HG03439 (cell line): Measurements from ENCODE around the gene MRPL17.
"Not testable (repeated sequence)": the region's sequence is repeated elsewhere in the genome, so short reads cannot be mapped to it uniquely, and the experiment has no call there.

Experiments
- ATAC-seq: cut with Tn5 transposase; IDR thresholded peaks from one replicate; pipeline ENCODE4 v1.9.1; 2021; ENCODE audit warnings: mild to moderate bottlenecking, moderate library complexity; ENCODE audit not compliant: unreplicated experiment

MRPL17 gene

DNA sequence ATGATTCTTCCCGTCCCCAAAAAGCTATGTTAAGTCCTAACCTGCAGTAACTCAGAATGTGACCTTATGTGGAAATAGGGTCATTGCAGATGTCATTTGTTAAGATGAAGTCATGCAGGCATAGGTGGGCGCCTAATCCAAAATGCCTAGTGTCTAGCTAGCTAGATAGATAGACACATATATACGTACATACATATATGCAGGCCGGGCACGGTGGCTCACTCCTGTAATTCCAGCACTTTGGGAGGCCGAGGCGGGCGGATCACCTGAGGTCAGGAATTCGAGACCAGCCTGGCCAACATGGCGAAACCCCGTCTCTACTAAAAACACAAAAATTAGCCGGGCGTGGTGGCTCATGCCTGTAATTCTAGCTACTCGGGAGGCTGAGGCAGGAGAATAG lies 928 bp upstream of the MRPL17 start:
- ATAC-seq = not testable (repeated sequence)

DNA sequence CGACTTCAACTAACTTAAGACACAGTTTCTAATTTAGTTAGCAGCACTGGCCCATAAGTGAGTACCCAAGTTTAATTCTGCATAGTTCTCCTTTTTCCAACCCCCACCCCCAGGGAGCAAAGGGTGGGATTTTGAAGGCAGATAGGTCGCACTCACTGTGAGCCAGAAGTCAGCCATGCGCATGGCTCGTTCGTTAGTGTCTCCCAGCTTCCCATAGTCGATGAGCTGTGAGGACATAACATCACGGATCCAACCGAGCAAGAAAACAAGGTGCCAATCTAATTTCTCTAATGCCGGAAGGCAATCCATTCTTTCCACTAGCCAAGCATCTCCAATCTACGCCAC lies 577 bp downstream of the MRPL17 start:
- ATAC-seq = no peak

DNA sequence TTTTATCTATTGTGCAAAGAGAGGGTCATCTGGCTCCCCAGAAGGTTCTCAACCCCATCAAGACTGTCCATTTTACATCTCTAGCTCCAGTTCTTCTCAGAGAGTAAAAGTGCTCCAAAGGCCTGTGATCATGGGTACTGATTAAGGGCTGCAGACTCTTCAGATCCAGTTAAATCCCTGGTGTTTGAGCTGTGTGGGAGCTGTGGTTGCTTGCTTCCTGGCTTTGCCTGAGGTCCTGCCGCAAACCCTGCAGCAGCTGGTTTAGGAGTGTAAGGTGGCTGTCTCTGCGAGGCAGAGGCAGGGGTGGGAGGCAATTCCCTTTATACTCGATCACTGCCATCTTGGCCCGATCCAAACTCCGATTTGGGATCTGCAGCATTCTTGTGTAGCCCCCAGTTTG lies 1.2 kb downstream of the MRPL17 start:
- no peak for ATAC-seq

DNA sequence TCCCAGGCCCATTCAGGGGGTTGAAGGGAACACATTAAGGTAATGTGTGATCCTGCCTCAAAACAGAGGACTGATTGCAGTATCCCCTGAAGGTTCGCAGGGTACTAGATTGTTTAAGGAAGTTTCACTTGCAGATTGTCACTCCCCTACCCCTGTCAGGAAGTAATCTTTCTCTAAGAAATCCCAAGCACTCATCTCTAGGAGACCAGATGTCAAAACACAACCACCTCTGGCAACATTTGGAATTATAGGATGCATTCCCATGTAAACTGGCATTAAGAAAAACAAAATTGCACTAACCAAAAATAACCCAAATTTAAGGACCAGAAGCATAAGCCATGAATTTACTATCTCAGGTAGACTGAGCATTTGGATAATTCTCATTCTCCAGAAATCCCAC lies 1.6 kb downstream of the MRPL17 start:
- no peak for ATAC-seq

DNA sequence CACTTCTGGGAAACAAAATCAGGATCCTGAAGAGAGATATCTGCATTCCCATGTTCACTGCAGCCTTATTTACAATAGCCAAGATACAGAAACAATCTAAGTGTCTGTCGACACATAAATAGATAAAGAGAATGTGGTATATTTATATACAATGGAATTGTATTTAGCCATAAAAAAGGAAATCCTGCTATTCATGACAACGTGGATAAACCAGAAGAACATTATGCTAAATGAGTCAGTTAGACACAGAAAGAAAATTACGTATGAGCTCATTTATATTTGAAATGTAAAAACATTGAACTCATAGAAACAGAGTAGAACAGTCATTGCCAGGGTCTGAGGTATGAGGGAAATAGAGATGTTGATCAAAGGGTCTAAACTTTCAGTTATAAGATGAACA lies 6.1 kb downstream of the MRPL17 start:
- no peak for ATAC-seq

DNA sequence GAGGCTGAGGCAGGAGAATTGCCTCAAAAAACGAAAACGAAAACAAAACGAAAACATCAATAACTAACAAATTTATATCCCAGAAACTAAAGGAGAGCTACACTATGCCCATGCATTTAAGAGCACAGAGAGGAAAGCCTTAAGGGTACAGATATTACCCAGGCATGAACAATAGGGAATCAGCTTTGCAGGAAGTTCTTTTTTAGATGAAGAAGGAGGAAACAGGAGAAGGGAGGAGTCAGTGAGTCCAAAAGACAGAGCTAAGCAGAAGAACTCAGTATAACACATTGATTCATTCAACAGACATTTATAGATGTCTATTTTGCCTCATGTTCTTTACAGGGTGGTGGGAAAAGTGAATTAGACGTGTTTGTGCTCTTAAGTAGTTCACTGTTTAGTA lies 8.3 kb downstream of the MRPL17 start:
- ATAC-seq = no peak

DNA sequence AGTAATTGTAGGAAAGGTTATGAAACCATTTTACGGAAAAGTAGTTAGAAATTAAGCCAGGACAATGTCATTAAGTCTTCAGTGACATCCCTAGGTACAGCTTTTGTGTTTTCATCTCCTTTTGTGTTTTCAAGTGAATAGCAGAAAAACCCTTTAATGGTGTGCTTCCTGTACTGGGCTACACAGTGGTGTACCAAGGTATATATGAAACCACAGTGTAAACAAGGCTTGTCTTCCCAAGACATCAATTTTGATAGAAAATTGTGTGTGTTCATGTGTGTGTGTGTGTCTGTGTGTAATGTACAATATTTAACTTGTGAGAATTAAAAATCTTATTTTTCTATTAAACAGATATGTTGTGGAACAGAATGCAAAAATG lies 8.9 kb downstream of the MRPL17 start:
- no peak for ATAC-seq

DNA sequence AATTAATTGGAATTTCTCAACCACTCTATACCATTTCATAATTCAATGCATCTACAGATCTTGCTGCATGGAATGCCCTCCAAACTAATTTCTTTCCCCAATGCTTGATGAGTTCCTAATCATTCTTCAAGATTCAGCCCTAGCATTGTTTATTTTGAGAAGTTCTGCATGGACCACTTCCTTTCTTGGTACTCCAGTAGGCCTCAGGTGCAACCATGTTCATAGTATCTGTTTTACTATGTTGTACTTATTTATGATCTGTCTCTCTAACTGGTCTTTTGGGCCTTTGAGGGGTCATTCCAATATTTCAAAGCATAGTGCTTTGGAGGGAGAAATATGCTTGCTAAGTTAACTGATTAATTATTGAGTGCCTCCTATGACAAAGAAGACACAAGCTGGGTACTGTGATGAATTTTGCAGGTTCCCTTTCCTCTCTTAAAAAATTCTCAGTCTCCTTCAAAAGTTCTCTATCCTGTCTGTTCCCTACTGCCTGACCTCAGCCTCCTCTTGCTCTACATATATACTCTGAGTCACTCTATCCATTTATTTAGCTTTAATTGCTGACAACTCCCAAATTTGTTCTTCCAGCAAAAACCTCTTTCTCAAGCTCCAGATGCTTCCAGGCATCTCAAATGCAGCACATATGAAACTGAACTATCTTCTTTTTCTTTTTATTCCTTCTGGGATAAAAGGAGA lies 9.5 kb downstream of the MRPL17 start:
- ATAC-seq = no peak

DNA sequence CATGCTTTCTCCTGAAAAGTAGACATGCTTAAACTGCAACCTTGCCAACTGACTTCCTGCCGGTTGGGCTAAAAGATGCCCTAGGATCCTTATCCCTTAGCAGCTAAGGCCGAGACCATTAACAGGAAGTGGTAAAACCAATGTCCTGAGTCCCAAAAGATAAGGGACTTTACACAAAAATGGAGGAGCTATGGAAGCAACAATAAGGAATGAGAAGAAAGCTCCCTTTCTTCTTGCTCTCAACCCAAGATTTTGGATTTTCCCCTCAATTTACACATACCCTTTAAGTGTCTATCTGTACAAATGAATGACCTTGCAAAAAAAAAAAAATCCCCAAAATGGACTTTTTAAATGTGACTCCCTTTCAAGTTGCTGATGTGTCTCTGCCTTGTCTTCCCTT lies 11.1 kb downstream of the MRPL17 start:
- no peak for ATAC-seq

DNA sequence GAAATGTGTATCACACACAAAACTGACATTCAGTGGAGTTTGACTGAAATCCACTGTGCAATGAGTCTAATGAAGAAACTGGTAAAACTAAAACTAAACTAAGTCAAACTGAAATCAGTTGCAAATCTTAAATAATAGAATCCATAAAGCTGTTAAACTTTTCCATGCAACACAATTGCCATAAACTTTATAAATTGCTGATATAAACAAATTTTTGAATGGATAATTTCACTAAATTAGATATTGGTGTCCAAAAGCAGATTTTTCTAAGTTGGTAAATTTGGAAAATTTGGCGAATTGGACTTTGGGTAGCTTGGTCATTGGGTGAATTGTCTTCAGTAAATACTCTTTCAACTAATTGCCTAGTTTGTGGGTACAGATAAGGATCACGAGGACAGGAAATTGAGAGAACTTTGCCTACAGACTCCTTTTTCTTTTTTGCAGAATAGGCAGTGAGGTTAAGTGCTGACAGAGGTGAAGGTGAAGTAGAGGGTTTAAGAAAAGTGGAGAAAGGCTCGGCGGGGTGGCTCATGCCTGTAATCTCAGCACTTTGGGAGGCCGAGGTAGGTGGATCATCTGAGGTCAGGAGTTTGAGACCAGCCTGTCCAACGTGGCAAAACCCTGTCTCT lies 12.8 kb downstream of the MRPL17 start:
- ATAC-seq = no peak

DNA sequence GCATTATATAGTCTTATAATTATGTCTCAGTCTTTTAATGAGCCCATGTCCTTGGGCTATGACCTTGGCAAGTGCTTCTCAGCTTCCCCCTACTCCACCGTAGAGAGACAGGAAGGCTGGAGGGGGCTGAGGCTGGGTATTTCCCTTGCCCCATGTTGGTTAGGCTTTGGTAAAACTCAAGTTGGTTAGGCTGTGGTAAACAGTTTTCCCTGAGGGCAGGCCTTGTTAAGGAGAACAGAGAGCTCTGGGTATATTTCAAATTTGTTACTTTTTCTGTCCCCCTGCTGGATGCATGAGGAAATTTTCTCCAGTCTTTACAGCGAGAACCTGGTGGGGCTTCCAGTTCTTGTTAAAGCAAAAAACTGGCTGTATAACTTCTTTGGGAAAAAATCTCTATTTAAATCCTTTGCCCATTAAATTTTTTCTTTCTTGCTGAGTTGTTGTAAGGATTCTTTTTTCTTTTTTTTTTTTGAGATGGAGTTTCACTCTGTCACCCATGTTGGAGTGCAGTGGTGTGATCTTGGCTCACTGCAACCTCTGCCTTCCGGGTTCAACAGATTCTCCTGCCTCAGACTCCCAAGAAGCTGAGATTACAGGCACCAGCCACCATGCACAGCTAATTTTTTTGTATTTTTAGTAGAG lies 15.3 kb downstream of the MRPL17 start:
- ATAC-seq = no peak

DNA sequence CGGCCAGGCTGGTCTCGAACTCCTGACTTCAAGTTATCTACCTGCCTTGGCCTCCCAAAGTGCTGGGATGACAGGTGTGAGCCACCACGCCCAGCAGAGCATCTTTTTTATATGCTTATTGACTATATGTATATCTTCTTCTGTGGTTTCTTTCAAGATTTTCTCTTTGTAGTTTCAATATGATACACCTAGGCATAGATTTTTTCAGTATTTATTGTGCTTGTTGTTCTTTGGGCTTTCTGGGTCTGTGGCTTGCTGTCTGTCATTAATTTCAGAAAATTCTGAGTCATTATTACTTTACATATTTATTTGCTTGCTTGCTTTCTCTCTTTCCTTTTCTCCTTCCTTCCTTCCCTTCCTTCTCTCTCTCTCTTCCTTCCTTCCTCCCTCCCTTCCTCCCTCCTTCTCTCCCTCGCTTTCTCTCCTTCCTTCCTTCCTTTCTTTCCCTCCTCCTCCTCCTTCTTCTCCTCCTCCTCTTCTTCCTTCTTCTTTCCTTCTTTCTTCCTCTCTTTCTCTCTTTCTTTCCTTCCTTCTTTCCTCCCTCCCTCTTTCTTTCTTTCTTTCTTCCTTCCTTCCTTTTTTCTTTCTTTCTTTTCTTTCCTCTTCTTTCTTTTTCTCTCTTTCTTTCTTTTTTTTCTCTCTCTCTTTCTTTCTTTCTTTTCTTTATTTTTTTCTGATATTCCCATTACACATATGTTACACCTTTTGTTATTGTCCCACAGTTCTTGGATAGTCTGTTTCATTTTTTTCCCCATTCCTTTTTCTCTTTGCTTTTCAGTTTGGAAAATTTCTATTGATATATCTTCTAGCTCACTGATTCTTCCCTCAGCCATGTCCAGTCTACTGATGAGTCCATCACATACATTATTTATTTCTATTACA lies 16.6 kb downstream of the MRPL17 start:
- no peak for ATAC-seq

DNA sequence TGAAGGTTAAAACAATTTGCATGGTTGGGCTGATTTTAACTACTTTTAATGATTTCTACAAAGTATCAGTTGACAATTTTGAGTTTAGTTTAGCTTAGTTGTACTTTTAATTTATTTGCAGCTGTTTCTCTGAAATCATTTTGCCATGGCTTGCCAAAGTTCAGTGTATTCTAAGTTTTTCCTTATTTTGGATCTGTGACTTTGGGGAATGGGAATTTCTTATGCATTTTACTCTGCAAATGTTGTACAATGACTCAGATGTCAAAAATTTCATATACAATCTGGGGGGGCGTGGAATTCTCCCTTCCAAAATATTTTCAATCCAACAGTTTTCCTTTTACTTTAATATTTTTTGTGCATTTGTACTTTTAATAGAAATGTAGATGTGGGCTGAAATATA lies 18.6 kb downstream of the MRPL17 start:
- no peak for ATAC-seq

DNA sequence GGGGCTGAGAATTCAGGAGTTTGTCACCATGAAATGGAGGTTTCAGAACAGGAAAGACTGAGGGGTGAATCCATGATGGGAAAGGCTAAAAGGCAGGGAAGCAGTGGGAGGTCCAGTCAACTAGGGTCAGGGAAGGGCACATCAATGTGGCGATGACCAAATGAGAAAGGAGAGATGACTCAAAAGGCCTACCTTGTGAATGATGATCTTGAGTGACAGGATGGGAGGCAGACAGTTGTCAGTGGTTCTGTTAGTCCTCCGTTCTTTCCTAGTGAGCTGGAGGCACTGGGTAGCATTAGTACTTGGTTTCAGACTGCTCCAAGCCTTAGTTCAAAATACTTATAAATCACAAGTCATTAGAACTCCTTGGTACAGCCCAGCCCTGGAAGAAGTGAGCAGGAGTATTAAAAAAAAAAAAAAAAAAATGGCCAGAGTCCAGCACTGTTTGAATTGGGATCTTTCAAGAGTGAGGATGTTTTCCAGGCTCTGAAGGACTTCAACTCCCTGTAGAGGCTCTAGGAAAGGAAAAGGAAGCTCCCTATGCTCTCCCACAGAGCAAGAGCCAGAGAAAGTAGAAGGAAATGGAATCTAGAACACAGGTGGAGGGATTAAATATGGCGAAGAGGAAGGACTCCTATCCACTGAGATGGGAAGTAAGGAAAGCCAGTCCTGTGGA lies 19.2 kb downstream of the MRPL17 start:
- ATAC-seq = no peak

DNA sequence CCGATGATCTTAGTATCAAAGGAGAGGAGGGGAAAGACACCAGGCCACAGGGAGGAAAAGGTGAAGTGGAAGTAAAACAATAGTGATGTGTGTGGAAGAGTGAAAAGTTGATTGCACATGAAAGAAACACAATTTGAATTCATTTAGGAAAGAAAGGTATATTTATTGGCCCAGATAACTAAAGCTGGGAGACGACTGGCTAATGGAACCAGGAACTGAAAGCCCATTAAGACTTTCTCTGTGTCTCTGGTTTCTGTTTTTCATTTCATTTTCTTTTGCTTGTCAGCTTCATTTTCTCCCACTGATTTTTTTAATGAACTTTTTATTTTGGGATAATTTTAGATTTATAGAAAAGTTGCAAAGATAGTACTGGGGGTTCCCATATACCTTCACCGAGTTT lies 22.4 kb downstream of the MRPL17 start:
- no peak for ATAC-seq

DNA sequence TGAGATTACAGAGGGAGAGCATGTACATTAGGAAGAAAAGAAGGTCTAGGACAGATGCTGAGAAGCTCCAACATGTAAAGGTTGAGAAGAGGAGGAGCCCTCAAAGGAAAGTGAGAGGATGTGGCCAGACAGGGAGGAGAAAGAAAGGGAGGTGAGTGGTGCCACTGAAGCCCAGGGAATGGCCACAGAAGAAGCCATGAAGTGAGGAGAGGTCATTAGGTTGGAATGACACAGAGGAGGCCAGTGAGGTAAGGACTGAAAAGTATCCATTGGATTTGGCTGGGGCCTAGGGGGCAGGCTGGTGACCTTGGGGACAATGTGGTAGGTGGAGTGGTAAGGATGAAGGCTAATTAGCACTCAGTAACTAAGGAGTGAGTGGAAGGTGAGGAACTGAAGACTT lies 24.5 kb downstream of the MRPL17 start:
- no peak for ATAC-seq

DNA sequence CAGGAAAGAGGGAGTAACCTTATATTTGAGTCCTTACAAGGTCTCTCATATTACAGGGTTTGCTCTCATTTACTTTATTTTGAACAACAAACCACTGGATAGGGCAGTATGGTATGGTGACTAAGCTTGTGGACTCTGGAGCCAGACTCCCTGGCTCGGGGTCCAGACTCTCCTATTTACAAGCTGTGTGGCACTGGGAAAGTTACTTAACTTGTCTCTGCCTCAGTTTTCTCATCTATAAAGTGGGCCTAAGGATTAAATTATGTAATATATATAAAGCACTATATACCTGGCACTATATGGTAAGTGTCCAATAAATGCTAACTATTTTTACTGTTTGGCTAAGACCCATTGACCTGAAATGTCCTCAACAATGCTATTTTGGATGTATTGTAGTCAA lies 25.8 kb downstream of the MRPL17 start:
- ATAC-seq = no peak

DNA sequence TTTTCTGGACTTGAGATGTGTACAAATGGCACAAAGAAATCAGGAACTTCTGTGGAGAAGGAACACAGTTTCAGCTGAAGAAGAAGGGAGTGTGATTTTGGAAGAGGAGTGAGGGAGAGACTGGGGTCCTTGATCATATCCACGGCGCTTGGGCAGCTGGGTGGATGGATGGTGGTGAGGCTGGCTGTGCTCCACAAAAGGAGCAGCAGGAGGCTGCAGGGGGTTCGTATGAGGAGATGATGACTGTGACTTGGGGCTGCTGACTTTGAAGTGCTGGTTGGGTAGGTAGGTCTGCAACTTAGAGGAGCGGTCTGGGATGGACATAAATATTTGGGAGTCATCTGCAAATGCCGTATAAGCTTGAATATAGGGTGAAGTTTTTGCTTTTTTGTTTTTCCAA lies 26.2 kb downstream of the MRPL17 start:
- no peak for ATAC-seq

DNA sequence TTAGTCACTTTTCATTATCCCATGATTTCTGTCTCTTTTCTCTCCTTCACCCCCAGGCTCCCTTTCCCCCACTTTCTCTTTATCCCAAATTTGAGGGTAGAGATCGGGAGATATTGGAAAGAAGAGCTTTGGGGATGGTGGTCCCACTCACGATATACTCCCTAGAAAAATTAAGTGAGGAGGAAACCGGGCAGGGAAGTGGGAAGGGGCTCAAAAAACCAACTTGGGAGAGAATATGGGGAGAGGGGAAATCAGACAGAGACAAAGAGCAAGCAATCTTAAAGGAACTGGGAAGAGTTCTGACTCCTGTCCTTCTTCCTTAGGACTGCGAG lies 26.6 kb downstream of the MRPL17 start:
- no peak for ATAC-seq

DNA sequence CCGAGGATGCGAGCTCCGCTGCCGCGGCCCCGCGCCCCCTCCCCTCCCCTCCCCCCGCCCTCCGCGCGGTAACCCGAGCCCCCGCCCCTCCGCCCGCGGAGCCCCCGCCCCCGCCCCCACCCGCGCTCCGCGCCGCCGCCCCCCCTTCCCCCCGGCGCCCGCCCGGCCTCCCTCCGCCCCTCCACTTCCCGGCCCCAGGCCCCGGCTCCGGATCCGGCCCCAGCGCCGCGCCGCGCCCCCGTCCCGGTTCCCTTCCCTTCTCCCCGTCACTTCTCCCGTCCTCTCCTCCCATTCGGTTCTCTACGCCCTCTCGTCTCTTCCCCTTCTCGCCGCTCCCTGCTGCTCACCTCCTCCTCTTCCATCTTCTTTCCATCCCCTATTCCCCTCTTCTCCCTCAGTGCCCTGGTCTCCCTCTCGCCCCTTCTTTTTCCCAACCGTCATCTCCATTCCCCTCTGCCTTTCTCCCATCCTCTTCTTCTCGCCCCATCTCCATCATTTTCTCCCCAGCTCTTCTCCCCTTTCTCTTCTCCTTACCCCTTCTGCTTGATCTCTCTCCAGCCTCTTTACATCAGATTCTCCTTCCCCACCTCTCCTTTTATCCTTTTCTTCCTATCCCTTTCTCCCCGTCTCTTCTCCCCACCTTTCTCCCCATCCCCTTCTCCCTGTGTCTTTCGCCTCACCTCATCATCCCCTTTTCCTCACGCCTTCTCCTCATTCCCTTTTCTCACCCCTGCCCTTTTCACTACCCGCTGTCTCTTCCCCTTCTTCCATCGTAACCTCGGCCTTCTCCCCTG lies 27.2 kb downstream of the MRPL17 start, which contains the start of gene DCHS1:
DCHS1 (minus strand) TSS at position 20 of the 794 bp plus-strand sequence. CDS start 14,196 bp downstream, outside the sequence.
- ATAC-seq = no peak
